ENCODE results near the gene STK32C. TPM values are rescaled to one million over a fixed set of nuclear protein-coding genes. Genes with fewer than 3 reads are reported as not detected.

The STK32C gene
- total RNA-seq, 3 donors from 2014 or later, result 5.6 to 12.8 (median 11.7) TPM

GRCh38 chr10:132276179-132276675 lies 31.5 kb downstream of the STK32C start:
- Histone ChIP-seq H3K4me3 (no peak overlapping the region), H3K9me3 (no peaks in the 10 kb centered on the region)
- DNase-seq (ENCODE audit: low spot score in 2 of 2), result no peak

GRCh38 chr10:132275426-132276178 lies 32.1 kb downstream of the STK32C start:
- no peak for TF ChIP-seq POLR2AphosphoS5 (IDR thresholded peaks at IDR 0.05)
- no peak for TF ChIP-seq POLR2A (IDR thresholded peaks at IDR 0.05)
- no peak for TF ChIP-seq CTCF (IDR thresholded peaks at IDR 0.05)
- H3K4me1 ChIP-seq, result peaks cover 0 to 3% of the 10 kb centered on the region in 2 donors
- H3K27me3 ChIP-seq, result no peaks in the 10 kb centered on the region
- DNase-seq (ENCODE audit: low spot score in 2 of 2), result no peak
- no peak overlapping the region for H3K27ac ChIP-seq
- H3K9me3 ChIP-seq, result no peaks in the 10 kb centered on the region
- H3K4me3 ChIP-seq, result no peak overlapping the region
- intact Hi-C loops (cut with DNase I; ENCODE audit: low total_unique reads), result no loop called here
- no peaks in the 10 kb centered on the region for H3K36me3 ChIP-seq

More at GRCh38 chr10:132276179-132276675, 31.5 kb downstream of the STK32C start:
- TF ChIP-seq CTCF (IDR thresholded peaks at IDR 0.05) (no peak), POLR2AphosphoS5 (IDR thresholded peaks at IDR 0.05) (no peak), POLR2A (IDR thresholded peaks at IDR 0.05) (no peak)
- Histone ChIP-seq H3K4me1 (peaks cover 0 to 3% of the 10 kb centered on the region in 2 donors), H3K27ac (no peak overlapping the region), H3K36me3 (no peaks in the 10 kb centered on the region), H3K27me3 (no peaks in the 10 kb centered on the region)
- intact Hi-C loops (cut with DNase I; ENCODE audit: low total_unique reads), result no loop called here

- TF ChIP-seq POLR2A (IDR thresholded peaks at IDR 0.05) (no peak), POLR2AphosphoS5 (IDR thresholded peaks at IDR 0.05) (no peak), CTCF (IDR thresholded peaks at IDR 0.05) (no peak)
- Histone ChIP-seq H3K4me1 (peaks cover 0 to 3% of the 10 kb centered on the region in 2 donors), H3K4me3 (no peak overlapping the region), H3K27ac (no peak overlapping the region), H3K9me3 (no peaks in the 10 kb centered on the region), H3K36me3 (no peaks in the 10 kb centered on the region), H3K27me3 (no peaks in the 10 kb centered on the region)
- no peak for DNase-seq (ENCODE audit: low spot score in 2 of 2)
- intact Hi-C loops (cut with DNase I; ENCODE audit: low total_unique reads), result no loop called here
These were observed 32.8 kb downstream of the STK32C start for GRCh38 chr10:132274986-132275385.

- DNase-seq (ENCODE audit: low spot score in 2 of 2), result no peak
- Histone ChIP-seq H3K4me1 (peaks cover 0 to 3% of the 10 kb centered on the region in 2 donors), H3K4me3 (no peak overlapping the region), H3K36me3 (no peaks in the 10 kb centered on the region), H3K27me3 (no peaks in the 10 kb centered on the region), H3K9me3 (no peaks in the 10 kb centered on the region), H3K27ac (no peak overlapping the region)
- TF ChIP-seq POLR2A (IDR thresholded peaks at IDR 0.05), result no peak
- TF ChIP-seq POLR2AphosphoS5 (IDR thresholded peaks at IDR 0.05), result no peak
- TF ChIP-seq CTCF (IDR thresholded peaks at IDR 0.05), result no peak
- intact Hi-C loops (cut with DNase I; ENCODE audit: low total_unique reads), result no loop called here
These were observed 33.2 kb downstream of the STK32C start for GRCh38 chr10:132274581-132274980.

GRCh38 chr10:132273966-132274365 lies 33.8 kb downstream of the STK32C start:
- TF ChIP-seq POLR2A (IDR thresholded peaks at IDR 0.05) (no peak), CTCF (IDR thresholded peaks at IDR 0.05) (no peak), POLR2AphosphoS5 (IDR thresholded peaks at IDR 0.05) (no peak)
- Histone ChIP-seq H3K9me3 (no peaks in the 10 kb centered on the region), H3K27me3 (no peaks in the 10 kb centered on the region), H3K4me3 (no peak overlapping the region), H3K36me3 (no peaks in the 10 kb centered on the region), H3K4me1 (peaks cover 0 to 3% of the 10 kb centered on the region in 2 donors), H3K27ac (no peak overlapping the region)
- no peak for DNase-seq (ENCODE audit: low spot score in 2 of 2)
- intact Hi-C loops (cut with DNase I; ENCODE audit: low total_unique reads), result no loop called here

Measured in breast epithelium (tissue), 4 donors.